B cell (primary cell): ENCODE data around the gene CARMIL1. TPM values are rescaled to one million over a fixed set of nuclear protein-coding genes. Genes with fewer than 3 reads are reported as not detected.

Experiments
- ATAC-seq: fragments of 200-7000 bp; cut with Tn5 transposase; one replicate; pipeline ENCODE4 v1.10.0; 2021; ENCODE audit warnings: low read depth, mild to moderate bottlenecking, moderate number of reproducible peaks, moderate library complexity
- CTCF ChIA-PET: fragments of 350-600 bp; sonication (Branson Sonifier 250); formaldehyde crosslinking; loops from one replicate; lab custom pipeline; 2021; ENCODE audit warnings: antibody characterized with exemption, inconsistent platforms; lab: Charles Lee
- POLR2A ChIA-PET: fragments of 350-600 bp; sonication (Branson Sonifier 250); formaldehyde crosslinking; loops from one replicate; lab custom pipeline; 2021; ENCODE audit warnings: antibody characterized with exemption; lab: Charles Lee
- DNase-seq: peaks from one replicate; pipeline ENCODE4 v3.0.0; 2013
- H2AFZ ChIP-seq: 2 replicates; pipeline ENCODE4 v1.6.1; 2012; ENCODE audit warnings: mild to moderate bottlenecking, low read depth, low read length; ENCODE audit not compliant: insufficient read depth, poor library complexity, severe bottlenecking
- H3K27ac ChIP-seq, 2 donors: 1 replicate in 1 of 2; 2 replicates in 1 of 2; pipeline ENCODE4 v1.5.1; 2012 to 2013; ENCODE audit warnings: low read length in 2 of 2, mild to moderate bottlenecking in 2 of 2, moderate library complexity in 1 of 2
- H3K27me3 ChIP-seq, 4 experiments: fragments of 200-600 bp in 1 of 4; sonication (generic) in 1 of 4; replicated peaks in 1 of 4; 1 replicate in 2 of 4; 2 replicates in 2 of 4; pipeline versions ENCODE4 v1.6.1 to v1.7.0; 2013 to 2016; ENCODE audit warnings: low read length in 3 of 4, mild to moderate bottlenecking in 2 of 4, mixed read lengths in 1 of 4, moderate library complexity in 1 of 4; ENCODE audit not compliant: insufficient read depth in 4 of 4, control insufficient read depth in 3 of 4; ENCODE audit errors: control extremely low read depth in 1 of 4
- H3K36me3 ChIP-seq, 2 experiments: replicated peaks in 1 of 2; 1 replicate in 1 of 2; 2 replicates in 1 of 2; pipeline versions ENCODE4 v1.6.1 to v1.7.1; 2013; ENCODE audit warnings: low read length in 1 of 2; ENCODE audit not compliant: insufficient read depth in 2 of 2, control insufficient read depth in 1 of 2; ENCODE audit errors: control extremely low read depth in 1 of 2, extremely low read depth in 1 of 2
- H3K4me1 ChIP-seq, 2 donors: fragments of 200-600 bp in 1 of 2; sonication (generic) in 1 of 2; 1 replicate in 1 of 2; 2 replicates in 1 of 2; pipeline versions ENCODE4 v1.5.1 to v1.6.1; 2013 to 2017; ENCODE audit warnings: low read length in 2 of 2; ENCODE audit not compliant: control insufficient read depth in 2 of 2, insufficient read depth in 2 of 2
- H3K4me2 ChIP-seq: replicated peaks from 2 replicates; pipeline ENCODE3; 2012; ENCODE audit warnings: mild to moderate bottlenecking, low read depth, low read length; ENCODE audit not compliant: poor library complexity, severe bottlenecking
- H3K4me3 ChIP-seq, 5 experiments: fragments of 200-600 bp in 1 of 5; sonication (generic) in 1 of 5; 1 replicate in 3 of 5; 2 replicates in 2 of 5; pipeline versions ENCODE4 v1.5.1 to v1.7.0; 2011 to 2016; ENCODE audit warnings: low read length in 4 of 5, mild to moderate bottlenecking in 4 of 5, low read depth in 2 of 5, control low read depth in 1 of 5, moderate library complexity in 1 of 5; ENCODE audit not compliant: insufficient read depth in 1 of 5; ENCODE audit errors: control extremely low read depth in 1 of 5, extremely low read depth in 1 of 5
- H3K79me2 ChIP-seq: fragments of 200-600 bp; sonication (generic); one replicate; pipeline ENCODE4 v1.6.0; 2016; ENCODE audit warnings: low read length; ENCODE audit not compliant: control insufficient read depth, insufficient read depth
- H3K9ac ChIP-seq: fragments of 200-600 bp; sonication (generic); 2 replicates; pipeline ENCODE4 v1.6.1; 2017; ENCODE audit warnings: mild to moderate bottlenecking, low read length, moderate library complexity
- H3K9me3 ChIP-seq, 3 donors: one replicate each; pipeline versions ENCODE4 v1.6.1 to v1.7.1; 2013; ENCODE audit warnings: low read length in 2 of 3; ENCODE audit not compliant: control insufficient read depth in 2 of 3, insufficient read depth in 1 of 3; ENCODE audit errors: control extremely low read depth in 1 of 3
- H4K20me1 ChIP-seq: 2 replicates; pipeline ENCODE4 v1.6.0; 2012; ENCODE audit warnings: mild to moderate bottlenecking, low read length; ENCODE audit not compliant: insufficient read depth, control insufficient read depth, poor library complexity, severe bottlenecking
- H3K27ac Mint-ChIP-seq: one replicate; pipeline ENCODE4 v1.8.0; 2021; ENCODE audit warnings: mixed read lengths
- H3K27me3 Mint-ChIP-seq: one replicate; pipeline ENCODE4 v1.8.0; 2021; ENCODE audit warnings: mixed read lengths
- H3K4me1 Mint-ChIP-seq: one replicate; pipeline ENCODE4 v1.8.0; 2021; ENCODE audit warnings: mixed read lengths
- H3K4me3 Mint-ChIP-seq: one replicate; pipeline ENCODE4 v1.8.0; 2021; ENCODE audit warnings: mixed read lengths
- H3K9me3 Mint-ChIP-seq: one replicate; pipeline ENCODE4 v1.8.0; 2022; ENCODE audit warnings: mixed read lengths; ENCODE audit not compliant: insufficient read depth
- CTCF ChIP-seq: fragments of 200-600 bp; IDR thresholded peaks from one replicate; pipeline ENCODE4 v1.8.0; 2022; ENCODE audit warnings: antibody characterized with exemption, mild to moderate bottlenecking
- EZH2 ChIP-seq: IDR thresholded peaks from 2 replicates; pipeline ENCODE4 v1.6.1; 2012; ENCODE audit warnings: borderline replicate concordance, low read depth, mild to moderate bottlenecking, moderate library complexity, low read length; ENCODE audit not compliant: insufficient read depth, poor library complexity, severe bottlenecking
- WGBS: methylation state at CpG from one replicate; pipeline ENCODE4 v1.1.5; 2013; ENCODE audit warnings: missing lambda C conversion rate; ENCODE audit not compliant: insufficient coverage; 5-methylcytosine and 5-hydroxymethylcytosine counted together
- intact Hi-C: fragments of 100-400 bp; cut with micrococcal nuclease; formaldehyde crosslinking; loops from one replicate; pipeline ENCODE4 v1.10.0; 2022
- polyA plus RNA-seq: library from polyadenylated mRNA; depleted of rRNA; stranded (reverse); fragments of >200 nt; gene quantifications from 2 replicates; pipeline ENCODE4 v1.2.3, GENCODE V29; 2012
- total RNA-seq, 2 donors: library from RNA; stranded (reverse); fragments of 120-200 nt in 1 of 2; gene quantifications; 1 replicate in 1 of 2; 2 replicates in 1 of 2; pipeline versions ENCODE4 v1.2.3 to v1.2.4, GENCODE V29; 2013 to 2022

CARMIL1 gene
- total and polyA plus RNA-seq, 2 donors (not counting 1 experiment from before 2014, with no cell fraction given), result 7.5 to 11.0 TPM

GRCh38 chr6:25415274-25415673 lies 136.1 kb downstream of the CARMIL1 start:
- Mint-ChIP-seq H3K9me3 (peaks cover 4% of the 10 kb centered on the region), H3K4me3 (no peak overlapping the region), H3K27ac (no peak overlapping the region), H3K4me1 (peaks cover 27% of the 10 kb centered on the region), H3K27me3 (no peaks in the 10 kb centered on the region)
- intact Hi-C loops, result no loop called here
- Histone ChIP-seq H3K4me2 (no peak overlapping the region), H3K27me3 (no peaks in the 10 kb centered on the region), H4K20me1 (no peaks in the 10 kb centered on the region), H3K79me2 (peaks cover 8% of the 10 kb centered on the region), H3K9ac (no peak overlapping the region), H3K4me3 (no peak overlapping the region), H3K4me1 (peaks cover 18 to 22% of the 10 kb centered on the region in 2 donors), H3K36me3 (no peaks in the 10 kb centered on the region), H3K27ac (no peak overlapping the region), H3K9me3 (no peaks in the 10 kb centered on the region), H2AFZ (no peak overlapping the region)
- no CpG with 5 or more reads among the region's 2 CpGs for WGBS
- ChIA-PET POLR2A (no interaction called here), CTCF (interaction anchor here (1.1 kb wide), 1 partner anchor 74 kb away, joined by 3 read pairs; no protein-coding TSS in a partner anchor)
- no peak for TF ChIP-seq CTCF
- TF ChIP-seq EZH2, result no peak
- ATAC-seq (no peak), DNase-seq (no peak)

GRCh38 chr6:25415701-25416100 lies 136.5 kb downstream of the CARMIL1 start:
- Histone ChIP-seq H3K4me3 (no peak overlapping the region), H3K36me3 (no peaks in the 10 kb centered on the region), H3K4me2 (no peak overlapping the region), H2AFZ (no peak overlapping the region), H3K4me1 (peaks cover 16 to 19% of the 10 kb centered on the region in 2 donors), H4K20me1 (no peaks in the 10 kb centered on the region), H3K79me2 (peaks cover 8% of the 10 kb centered on the region), H3K27me3 (no peaks in the 10 kb centered on the region), H3K9me3 (no peaks in the 10 kb centered on the region), H3K27ac (no peak overlapping the region), H3K9ac (no peak overlapping the region)
- ChIA-PET POLR2A (no interaction called here), CTCF (interaction anchor here (1.1 kb wide), 1 partner anchor 74 kb away, joined by 3 read pairs; no protein-coding TSS in a partner anchor)
- ATAC-seq (no peak), DNase-seq (no peak)
- Mint-ChIP-seq H3K27me3 (no peaks in the 10 kb centered on the region), H3K27ac (no peak overlapping the region), H3K4me1 (peaks cover 26% of the 10 kb centered on the region), H3K9me3 (peaks cover 4% of the 10 kb centered on the region), H3K4me3 (no peak overlapping the region)
- TF ChIP-seq CTCF (no peak), EZH2 (no peak)
- WGBS, result 50% methylated on average over 2 of the region's 4 CpGs
- intact Hi-C loops, result no loop called here
